IPS-18a (cell line): ENCODE measurements around the gene DOCK10.

Source experiments
- H3K27ac ChIP-seq: one replicate; pipeline ENCODE4 v1.5.1; 2013; ENCODE audit warnings: low read length
- H3K27me3 ChIP-seq: one replicate; pipeline ENCODE4 v1.6.1; 2013; ENCODE audit warnings: mild to moderate bottlenecking, low read length; ENCODE audit not compliant: control insufficient read depth, insufficient read depth
- H3K36me3 ChIP-seq: one replicate; pipeline ENCODE4 v1.6.1; 2013; ENCODE audit warnings: low read depth, low read length; ENCODE audit not compliant: control insufficient read depth
- H3K4me1 ChIP-seq: one replicate; pipeline ENCODE4 v1.6.1; 2013; ENCODE audit warnings: low read depth, low read length; ENCODE audit not compliant: control insufficient read depth
- H3K4me3 ChIP-seq: one replicate; pipeline ENCODE4 v1.5.1; 2013; ENCODE audit warnings: low read length
- H3K9ac ChIP-seq: one replicate; pipeline ENCODE4 v1.6.1; 2013; ENCODE audit warnings: mild to moderate bottlenecking, low read length, moderate library complexity
- H3K9me3 ChIP-seq: one replicate; pipeline ENCODE4 v1.6.1; 2013; ENCODE audit warnings: low read depth, low read length; ENCODE audit not compliant: control insufficient read depth

The DOCK10 gene

DNA sequence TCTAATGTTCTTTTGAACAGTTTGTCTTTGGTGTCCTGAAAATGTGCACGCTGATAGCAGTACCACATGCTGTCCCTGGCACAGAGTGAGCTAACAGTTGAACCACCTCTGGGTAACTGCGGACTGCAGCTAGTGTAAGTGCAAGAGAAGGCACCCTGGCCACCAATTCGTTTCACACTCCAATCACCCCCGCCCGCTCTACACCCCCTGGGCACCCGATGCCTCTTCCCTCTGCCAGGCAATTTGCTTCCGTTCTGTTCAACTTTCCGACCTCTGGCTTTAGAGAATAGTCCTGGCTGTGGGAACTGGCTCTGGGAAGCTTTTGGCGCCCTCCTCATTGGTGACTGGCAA lies 1.4 kb downstream of the DOCK10 start:
- H3K36me3 ChIP-seq = no peaks in the 10 kb centered on the region
- no peak overlapping the region for H3K9ac ChIP-seq
- H3K27ac ChIP-seq = no peak overlapping the region
- no peaks in the 10 kb centered on the region for H3K9me3 ChIP-seq
- peak overlapping the region; percentile 66 for H3K4me3 ChIP-seq
- H3K4me1 ChIP-seq = no peaks in the 10 kb centered on the region
- H3K27me3 ChIP-seq = peaks cover 65% of the 10 kb centered on the region

DNA sequence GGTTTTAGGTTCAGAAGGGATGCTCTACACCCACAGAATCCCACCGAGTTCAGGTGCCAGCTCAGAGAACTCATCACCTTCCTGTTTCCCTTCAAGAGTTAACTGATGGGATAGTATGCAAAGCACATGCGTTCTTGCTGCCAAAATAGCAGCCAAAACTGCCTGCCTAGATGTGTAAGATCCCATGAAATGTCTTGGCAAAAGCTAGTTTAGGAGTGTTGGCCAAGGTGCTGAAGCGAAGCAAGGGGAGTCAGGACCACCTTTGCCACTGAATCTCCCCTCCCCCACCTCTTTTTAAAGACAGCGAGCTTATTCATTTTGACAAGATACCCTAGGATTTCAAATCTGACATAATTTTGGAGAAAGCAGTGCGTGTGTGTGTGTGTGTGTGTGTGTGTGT lies 2.1 kb downstream of the DOCK10 start:
- H3K4me3 ChIP-seq = no peak overlapping the region
- peaks cover 63% of the 10 kb centered on the region for H3K27me3 ChIP-seq
- no peaks in the 10 kb centered on the region for H3K4me1 ChIP-seq
- H3K36me3 ChIP-seq = no peaks in the 10 kb centered on the region
- H3K9me3 ChIP-seq = no peaks in the 10 kb centered on the region
- no peak overlapping the region for H3K27ac ChIP-seq
- H3K9ac ChIP-seq = no peak overlapping the region

DNA sequence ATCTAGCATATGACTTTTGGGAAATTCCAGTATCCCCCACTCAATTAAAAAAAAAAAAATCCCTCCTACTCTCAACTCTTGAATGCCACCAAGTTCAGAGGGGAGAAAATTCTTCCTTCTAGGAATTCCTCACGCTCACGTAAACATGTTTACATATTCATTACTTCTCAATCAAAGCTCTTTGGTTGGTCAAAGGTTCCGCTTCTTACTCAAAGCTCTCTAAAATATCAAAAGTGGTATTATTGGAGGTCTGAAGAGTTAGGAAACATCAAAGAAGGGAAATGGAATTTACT lies 4.1 kb downstream of the DOCK10 start:
- H3K9me3 ChIP-seq = no peaks in the 10 kb centered on the region
- H3K27ac ChIP-seq = no peak overlapping the region
- no peaks in the 10 kb centered on the region for H3K36me3 ChIP-seq
- no peaks in the 10 kb centered on the region for H3K4me1 ChIP-seq
- H3K9ac ChIP-seq = no peak overlapping the region
- peaks cover 44% of the 10 kb centered on the region for H3K27me3 ChIP-seq
- H3K4me3 ChIP-seq = no peak overlapping the region

DNA sequence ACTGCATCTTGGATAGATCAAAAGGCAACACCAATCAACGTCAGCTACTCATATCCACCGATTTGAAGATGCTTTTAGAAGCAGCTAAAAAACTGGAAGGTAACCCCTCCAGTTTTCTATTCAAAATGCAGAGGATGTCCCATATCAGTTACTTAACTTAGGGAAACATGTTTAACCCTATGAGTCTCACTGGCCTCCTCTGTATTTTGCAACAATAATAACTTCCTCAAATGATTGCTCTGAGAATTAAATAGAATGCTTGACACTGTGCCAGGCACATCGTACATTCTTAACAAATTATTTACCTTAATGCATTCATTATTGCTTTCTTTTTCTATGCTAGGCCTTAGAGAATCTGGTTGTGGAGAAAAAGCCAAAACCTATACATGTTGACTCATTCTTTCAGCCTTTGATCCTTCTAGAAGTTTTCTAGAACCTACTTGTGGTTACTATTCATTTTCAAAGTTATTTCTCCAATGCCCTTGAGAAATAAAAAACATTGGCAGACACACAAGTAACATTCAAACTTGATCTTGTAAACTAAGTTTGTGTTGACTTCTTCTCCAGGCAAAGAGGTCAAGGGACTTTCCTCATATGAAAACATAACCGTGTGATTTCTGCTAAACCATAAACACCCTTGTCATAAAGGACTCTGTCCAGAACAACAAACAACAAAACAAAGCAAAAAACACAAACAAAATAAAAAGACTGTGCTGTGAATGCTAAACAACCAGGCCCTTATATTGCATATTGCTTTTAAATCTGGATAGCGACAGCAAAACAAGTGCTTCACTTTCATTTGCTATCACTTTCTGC lies 4.6 kb downstream of the DOCK10 start:
- Histone ChIP-seq H3K4me3 (no peak overlapping the region), H3K36me3 (no peaks in the 10 kb centered on the region), H3K9me3 (no peaks in the 10 kb centered on the region), H3K27me3 (peaks cover 38% of the 10 kb centered on the region), H3K27ac (no peak overlapping the region), H3K9ac (no peak overlapping the region), H3K4me1 (no peaks in the 10 kb centered on the region)

DNA sequence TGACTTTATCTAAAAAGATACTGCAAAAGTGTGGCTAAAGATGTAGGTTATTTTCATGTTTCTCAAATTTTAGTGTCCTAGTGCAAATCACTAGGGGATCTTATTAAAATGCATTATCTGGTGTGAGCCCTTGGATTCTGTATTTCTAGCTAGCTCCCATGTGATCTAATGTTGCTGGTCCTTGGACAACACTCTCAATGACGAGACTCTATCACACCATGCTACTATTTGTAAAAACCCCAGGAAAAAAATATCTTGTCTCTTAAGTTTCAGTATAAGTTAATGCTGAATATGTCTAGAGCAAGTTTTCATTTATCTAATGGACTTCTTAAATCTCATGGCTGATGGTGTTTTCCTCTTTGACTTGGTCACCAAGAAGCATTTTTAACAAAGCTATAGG lies 5.8 kb downstream of the DOCK10 start:
- no peaks in the 10 kb centered on the region for H3K36me3 ChIP-seq

DNA sequence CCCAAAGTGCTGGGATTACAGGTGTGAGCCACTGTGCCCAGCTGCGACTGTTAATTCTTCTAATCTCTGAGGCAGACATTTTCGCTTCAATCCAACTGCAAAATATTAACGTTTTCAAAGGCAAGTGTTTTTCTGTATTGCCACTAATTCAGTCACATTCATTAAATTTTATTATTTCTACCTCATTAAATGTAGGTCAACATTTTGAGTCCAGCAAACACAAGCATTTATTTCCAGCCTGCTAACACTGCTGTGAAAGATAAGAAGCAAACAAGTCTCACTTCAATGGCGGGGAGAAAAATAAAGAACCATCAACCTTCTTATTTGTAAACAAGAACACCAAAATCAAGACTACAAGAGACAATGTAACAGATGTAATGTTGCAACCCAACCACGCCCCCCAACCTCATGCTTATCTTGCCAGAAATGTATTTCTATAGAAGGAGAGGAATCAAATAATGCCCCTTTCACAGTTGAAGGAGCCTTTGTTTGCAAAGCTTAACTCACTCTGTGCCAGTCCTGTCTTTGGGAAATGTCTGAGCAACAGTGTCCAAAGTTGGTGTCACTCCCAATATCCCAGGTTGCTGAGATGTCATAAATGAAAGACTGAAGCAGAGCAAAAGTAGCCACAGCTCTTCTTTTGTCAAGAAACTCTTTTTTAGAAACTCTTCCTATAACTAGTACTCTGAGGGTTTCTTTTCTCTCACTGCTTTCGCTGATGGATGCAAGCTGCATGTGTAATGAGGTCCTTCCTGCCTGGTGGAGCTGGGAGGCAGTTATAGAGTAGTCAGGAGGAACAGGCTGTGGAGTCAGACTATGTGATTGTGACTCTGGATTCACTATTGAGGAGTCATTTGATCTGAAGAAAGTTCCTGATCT lies 8.6 kb downstream of the DOCK10 start:
- Histone ChIP-seq H3K27me3 (no peaks in the 10 kb centered on the region), H3K9ac (no peak overlapping the region), H3K4me3 (no peak overlapping the region), H3K9me3 (no peaks in the 10 kb centered on the region), H3K36me3 (no peaks in the 10 kb centered on the region), H3K4me1 (no peaks in the 10 kb centered on the region), H3K27ac (no peak overlapping the region)

More for the DNA sequence above, 5.8 kb downstream of the DOCK10 start:
- peaks cover 26% of the 10 kb centered on the region for H3K27me3 ChIP-seq
- H3K4me1 ChIP-seq = no peaks in the 10 kb centered on the region
- no peaks in the 10 kb centered on the region for H3K9me3 ChIP-seq
- no peak overlapping the region for H3K9ac ChIP-seq
- H3K27ac ChIP-seq = no peak overlapping the region
- H3K4me3 ChIP-seq = no peak overlapping the region

DNA sequence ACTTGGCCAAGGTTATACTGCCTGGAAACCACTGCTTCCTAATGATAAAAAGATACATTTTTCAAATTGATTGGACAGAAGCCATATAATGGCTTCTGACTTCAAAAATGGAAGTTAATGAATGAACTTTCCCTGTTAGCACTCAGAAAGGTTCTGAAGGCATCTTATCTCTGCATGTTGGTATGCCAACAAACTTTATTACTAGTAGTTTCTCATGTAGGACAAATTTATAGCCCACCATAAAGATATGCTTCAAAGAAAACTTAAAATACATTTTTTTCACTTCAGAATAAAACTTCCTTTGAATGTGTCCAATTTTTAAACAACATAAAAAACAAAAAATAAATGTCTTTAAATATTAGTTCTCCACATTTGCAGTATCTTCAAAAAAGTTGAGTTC lies 10.0 kb downstream of the DOCK10 start:
- no peak overlapping the region for H3K9ac ChIP-seq
- no peak overlapping the region for H3K27ac ChIP-seq
- no peaks in the 10 kb centered on the region for H3K27me3 ChIP-seq
- no peaks in the 10 kb centered on the region for H3K9me3 ChIP-seq
- no peaks in the 10 kb centered on the region for H3K36me3 ChIP-seq
- no peak overlapping the region for H3K4me3 ChIP-seq
- no peaks in the 10 kb centered on the region for H3K4me1 ChIP-seq

DNA sequence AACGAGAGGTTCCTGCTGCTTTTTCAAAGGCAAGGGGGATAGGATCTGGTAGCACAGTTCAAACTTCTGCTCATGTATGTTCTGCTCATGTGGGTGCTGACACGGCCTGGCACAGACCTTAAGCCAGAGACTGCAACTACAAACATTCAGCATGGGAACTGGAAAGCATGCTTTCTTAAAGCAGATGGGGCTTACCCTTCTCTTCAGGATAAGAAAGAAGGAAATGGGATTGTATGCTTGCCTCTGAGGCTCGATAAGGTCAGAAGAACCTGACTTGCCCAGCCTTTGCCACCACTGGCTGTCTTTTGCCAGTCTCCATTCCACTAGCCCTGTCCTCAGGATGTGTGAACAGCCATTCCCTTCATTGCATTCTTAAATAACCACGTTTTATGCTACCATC lies 10.7 kb downstream of the DOCK10 start:
- no peaks in the 10 kb centered on the region for H3K9me3 ChIP-seq
- no peaks in the 10 kb centered on the region for H3K36me3 ChIP-seq
- H3K4me3 ChIP-seq = no peak overlapping the region
- no peak overlapping the region for H3K27ac ChIP-seq
- no peak overlapping the region for H3K9ac ChIP-seq
- no peaks in the 10 kb centered on the region for H3K27me3 ChIP-seq
- no peaks in the 10 kb centered on the region for H3K4me1 ChIP-seq

DNA sequence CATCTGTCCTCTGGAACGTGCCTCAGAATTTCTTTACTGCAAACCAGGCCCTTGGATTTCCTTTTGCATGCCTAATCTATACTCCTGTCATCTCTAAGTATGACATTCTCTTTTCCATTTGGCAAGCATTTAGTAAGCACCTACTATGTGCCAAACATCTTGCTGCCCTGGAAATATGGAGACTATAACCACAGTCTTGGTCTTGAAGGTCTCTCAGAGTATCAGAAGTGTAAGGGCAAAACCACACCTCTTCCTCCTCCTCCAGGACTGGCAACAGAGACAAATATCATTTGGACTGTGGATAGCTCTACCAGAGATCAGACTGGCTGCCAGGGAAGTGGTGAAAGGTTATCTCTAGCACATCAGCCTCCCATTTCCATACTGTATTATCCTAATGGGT lies 11.4 kb downstream of the DOCK10 start:
- Histone ChIP-seq H3K27ac (no peak overlapping the region), H3K4me1 (no peaks in the 10 kb centered on the region), H3K9me3 (no peaks in the 10 kb centered on the region), H3K36me3 (no peaks in the 10 kb centered on the region), H3K27me3 (no peaks in the 10 kb centered on the region), H3K9ac (no peak overlapping the region), H3K4me3 (no peak overlapping the region)

DNA sequence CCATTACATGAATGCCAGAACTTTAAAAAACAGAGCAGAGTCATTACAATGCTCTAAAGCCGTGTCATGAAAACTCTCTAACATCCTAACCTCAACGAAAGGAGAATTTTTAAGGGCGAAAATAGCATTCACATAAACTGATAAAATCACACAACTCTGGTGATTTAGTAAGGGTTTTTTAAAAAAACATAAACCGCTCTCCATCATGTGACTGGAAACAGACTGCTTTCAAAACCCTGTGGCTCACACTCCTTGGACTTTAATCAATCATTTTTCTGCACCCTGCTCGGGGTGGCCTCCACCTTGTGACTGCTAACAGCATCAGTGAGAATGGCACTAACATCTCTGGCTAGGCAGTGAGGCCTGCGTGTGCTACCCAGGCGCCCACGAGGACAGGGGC lies 12.1 kb downstream of the DOCK10 start:
- H3K9me3 ChIP-seq = no peaks in the 10 kb centered on the region
- H3K4me3 ChIP-seq = no peak overlapping the region
- no peak overlapping the region for H3K27ac ChIP-seq
- no peaks in the 10 kb centered on the region for H3K27me3 ChIP-seq
- no peak overlapping the region for H3K9ac ChIP-seq
- H3K36me3 ChIP-seq = no peaks in the 10 kb centered on the region
- no peaks in the 10 kb centered on the region for H3K4me1 ChIP-seq

DNA sequence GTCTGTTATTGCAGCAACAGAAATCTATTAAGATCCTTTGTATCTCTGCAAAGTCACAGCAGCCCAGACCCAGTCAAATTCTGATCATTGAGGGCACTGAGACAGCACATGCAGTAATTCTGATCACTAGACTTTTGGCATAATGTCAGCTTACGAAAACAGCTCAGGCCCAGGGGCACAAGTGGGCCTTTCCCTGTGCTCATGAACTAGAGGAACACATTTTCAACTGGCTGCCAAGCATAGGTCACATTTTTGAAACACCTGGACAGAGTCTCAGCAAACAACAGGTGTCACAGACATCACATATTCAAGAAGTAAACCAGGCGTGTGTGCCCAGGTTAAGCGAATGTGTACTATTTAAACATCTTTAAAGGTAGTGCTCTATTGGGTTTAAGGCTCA lies 13.7 kb downstream of the DOCK10 start:
- Histone ChIP-seq H3K4me3 (no peak overlapping the region), H3K27me3 (no peaks in the 10 kb centered on the region), H3K9ac (no peak overlapping the region), H3K4me1 (no peaks in the 10 kb centered on the region), H3K36me3 (no peaks in the 10 kb centered on the region), H3K9me3 (no peaks in the 10 kb centered on the region), H3K27ac (no peak overlapping the region)
